ENCODE measurements around the gene PTPRA. TPM values are rescaled to one million over a fixed set of nuclear protein-coding genes. Genes with fewer than 3 reads are reported as not detected.
"Not testable (repeated sequence)": the region's sequence is repeated elsewhere in the genome, so short reads cannot be mapped to it uniquely, and the experiment has no call there.

PTPRA gene
- 10 to 100 TPM in 2 of 4 donors, 1 to 10 TPM in 2; 7.4 to 48.1 (median 18.2) TPM for polyA plus RNA-seq
- long read RNA-seq, donor 1, transcript PTPRA-201 (23 exons, 3,725 nt): major isoform, 5 of 17 reads
- long read RNA-seq, donor 1, partial matches to known transcripts: 11 of 17 reads
- long read RNA-seq, donor 1, other reads (novel, unspliced or antisense): 0 of 17 reads
- long read RNA-seq, donor 2: 0 reads
- long read RNA-seq, donor 3: 0 reads
- long read RNA-seq, donor 4: 0 reads
- long read RNA-seq, donor 5: 0 reads
- long read RNA-seq, donor 6, partial matches to known transcripts: 0 of 2 reads
- long read RNA-seq, donor 6, other reads (novel, unspliced or antisense): 0 of 2 reads
- long read RNA-seq, donor 7, partial matches to known transcripts: 0 of 2 reads
- long read RNA-seq, donor 7, other reads (novel, unspliced or antisense): 0 of 2 reads
- long read RNA-seq, donor 8: 0 reads
- long read RNA-seq, donor 9: 0 reads
- long read RNA-seq, donor 10, partial matches to known transcripts: 7 of 13 reads
- long read RNA-seq, donor 10, other reads (novel, unspliced or antisense): 0 of 13 reads

DNA sequence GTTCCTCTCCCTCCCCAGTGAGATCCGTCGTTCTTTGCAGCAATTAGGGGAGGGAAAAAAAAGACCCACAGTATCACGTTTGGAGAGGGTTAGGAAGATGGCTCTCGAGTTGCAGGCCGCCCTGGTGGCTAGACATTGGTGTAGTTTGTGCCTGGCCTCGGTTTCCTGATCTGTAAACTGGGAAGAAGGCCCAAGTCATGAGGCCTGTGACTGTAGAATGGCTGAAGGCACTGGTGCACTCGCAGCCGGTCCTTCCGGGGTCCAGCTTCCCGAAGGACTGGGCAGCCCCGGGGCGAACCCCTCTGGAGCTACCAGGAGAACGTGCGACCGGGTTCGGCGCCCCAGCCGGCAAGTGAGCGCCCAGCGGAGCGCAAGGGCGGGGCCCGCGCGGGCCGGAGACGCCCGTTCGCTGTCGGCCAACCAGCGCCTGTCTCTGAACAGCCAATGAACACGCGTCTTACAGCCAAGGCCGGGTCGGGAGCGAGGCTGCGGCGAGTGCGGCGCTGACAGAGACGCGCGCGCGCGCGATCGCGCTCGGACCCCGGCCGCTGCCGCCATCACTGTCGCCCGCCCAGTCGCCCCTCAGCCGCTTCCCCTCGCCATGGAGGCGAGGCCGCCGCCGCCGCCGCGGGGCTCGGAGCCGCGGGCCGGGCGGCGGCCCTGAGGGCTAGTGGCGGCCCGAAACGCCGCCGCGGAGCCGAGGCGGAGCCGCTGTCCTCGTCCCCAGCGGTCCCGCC is at the start of gene PTPRA:
Gene PTPRA (plus strand): TSS at position 472 of the 737 bp plus-strand sequence. CDS start 90,797 bp downstream, outside the sequence.
- Histone ChIP-seq H3K9me3 (ENCODE audit: control insufficient read depth in 2 of 2, insufficient read depth in 1 of 2, low read depth in 1 of 2, low read length in 1 of 2) (no peaks in the 10 kb centered on the region), H3K27me3 (ENCODE audit: control insufficient read depth in 3 of 3, insufficient read depth in 3 of 3, low read length in 3 of 3) (peaks cover 0 to 26% (median 0%) of the 10 kb centered on the region in 3 donors), H3K4me1 (ENCODE audit: control insufficient read depth in 3 of 3, insufficient read depth in 2 of 3, low read depth in 1 of 3, low read length in 2 of 3) (peaks cover 0 to 11% (median 4%) of the 10 kb centered on the region in 3 donors), H3K4me3 (ENCODE audit: low read depth in 1 of 3, low read length in 3 of 3) (peak within 1 kb of the TSS; percentile 75 to 97 (median 96)), H3K36me3 (ENCODE audit: control insufficient read depth in 3 of 3, insufficient read depth in 2 of 3, low read depth in 1 of 3, low read length in 3 of 3) (peaks cover 0 to 9% (median 0%) of the 10 kb centered on the region in 3 donors), H3K27ac (ENCODE audit: low read depth in 1 of 3, low read length in 2 of 3) (peak within 1 kb of the TSS; percentile 22 to 85 (median 46))
- DNase-seq (peak; percentile 91 to 96), FAIRE-seq (no peak)
- 0% methylated on average over 41 to 83 of the region's 83 CpGs for WGBS, 3 donors

DNA sequence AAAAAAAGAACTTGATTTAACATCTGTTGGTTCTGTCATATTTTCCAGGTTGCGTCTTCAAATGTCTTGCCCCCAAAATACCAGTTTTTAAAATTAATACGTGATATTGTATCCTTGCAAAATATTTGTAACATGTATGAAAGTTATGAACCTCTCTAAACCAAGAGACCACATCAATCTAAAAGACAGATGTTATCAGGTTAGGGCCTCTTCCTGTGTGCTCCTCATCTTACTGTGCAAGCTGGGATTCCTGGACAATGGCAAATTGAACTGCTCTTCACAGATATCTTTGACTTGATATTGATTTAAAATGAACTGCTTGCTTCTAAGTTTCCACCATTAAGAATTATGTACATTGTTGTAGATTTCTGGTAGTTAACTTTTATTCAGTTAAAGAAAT is 47.5 kb upstream of the PTPRA start:
- FAIRE-seq (no peak), DNase-seq (no peak)
- Histone ChIP-seq H3K9me3 (ENCODE audit: control insufficient read depth in 2 of 2, insufficient read depth in 1 of 2, low read depth in 1 of 2, low read length in 1 of 2) (no peaks in the 10 kb centered on the region), H3K4me3 (ENCODE audit: low read depth in 1 of 3, low read length in 3 of 3) (no peak overlapping the region), H3K27ac (ENCODE audit: low read depth in 1 of 3, low read length in 2 of 3) (no peak overlapping the region), H3K36me3 (ENCODE audit: control insufficient read depth in 3 of 3, insufficient read depth in 2 of 3, low read depth in 1 of 3, low read length in 3 of 3) (no peaks in the 10 kb centered on the region), H3K27me3 (ENCODE audit: control insufficient read depth in 3 of 3, insufficient read depth in 3 of 3, low read length in 3 of 3) (peaks cover 2 to 17% (median 7%) of the 10 kb centered on the region in 3 donors), H3K4me1 (ENCODE audit: control insufficient read depth in 3 of 3, insufficient read depth in 2 of 3, low read depth in 1 of 3, low read length in 2 of 3) (no peaks in the 10 kb centered on the region)
- 78 to 90% (median 80%) methylated on average over 2 of the region's 2 CpGs for WGBS, 3 donors

GRCh38 chr20:2826655-2827054 is 46.6 kb upstream of the PTPRA start:
- FAIRE-seq: no peak

DNA sequence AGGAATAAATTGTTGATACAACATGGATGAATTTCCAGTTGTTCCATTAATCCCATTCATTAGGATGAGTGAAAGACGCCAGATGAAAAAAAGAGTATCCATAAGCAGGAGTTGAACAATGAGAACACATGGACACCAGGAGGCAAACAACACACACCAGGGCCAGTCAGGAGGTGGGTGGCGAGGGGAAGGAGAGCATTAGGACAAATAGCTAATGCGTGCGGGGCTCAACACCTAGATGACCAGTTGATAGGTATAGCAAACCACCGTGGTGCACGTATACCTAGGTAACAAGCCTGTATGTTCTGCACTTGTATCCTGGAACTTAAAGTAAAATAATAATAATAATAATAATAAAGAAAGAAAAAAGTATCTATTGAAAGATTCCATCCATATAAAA is 43.9 kb upstream of the PTPRA start:
- FAIRE-seq: no peak
- Histone ChIP-seq H3K27ac (ENCODE audit: low read depth in 1 of 3, low read length in 2 of 3) (no peak overlapping the region), H3K9me3 (ENCODE audit: control insufficient read depth in 2 of 2, insufficient read depth in 1 of 2, low read depth in 1 of 2, low read length in 1 of 2) (no peaks in the 10 kb centered on the region), H3K36me3 (ENCODE audit: control insufficient read depth in 3 of 3, insufficient read depth in 2 of 3, low read depth in 1 of 3, low read length in 3 of 3) (no peaks in the 10 kb centered on the region), H3K4me1 (ENCODE audit: control insufficient read depth in 3 of 3, insufficient read depth in 2 of 3, low read depth in 1 of 3, low read length in 2 of 3) (no peaks in the 10 kb centered on the region), H3K27me3 (ENCODE audit: control insufficient read depth in 3 of 3, insufficient read depth in 3 of 3, low read length in 3 of 3) (peaks cover 0 to 3% (median 0%) of the 10 kb centered on the region in 3 donors), H3K4me3 (ENCODE audit: low read depth in 1 of 3, low read length in 3 of 3) (no peak overlapping the region)
- WGBS, 3 donors: 66 to 83% (median 70%) methylated on average over 6 of the region's 6 CpGs
- no peak for DNase-seq

More at GRCh38 chr20:2826655-2827054, 46.6 kb upstream of the PTPRA start:
- Histone ChIP-seq H3K9me3 (ENCODE audit: control insufficient read depth in 2 of 2, insufficient read depth in 1 of 2, low read depth in 1 of 2, low read length in 1 of 2) (no peaks in the 10 kb centered on the region), H3K27ac (ENCODE audit: low read depth in 1 of 3, low read length in 2 of 3) (no peak overlapping the region), H3K36me3 (ENCODE audit: control insufficient read depth in 3 of 3, insufficient read depth in 2 of 3, low read depth in 1 of 3, low read length in 3 of 3) (no peaks in the 10 kb centered on the region), H3K4me1 (ENCODE audit: control insufficient read depth in 3 of 3, insufficient read depth in 2 of 3, low read depth in 1 of 3, low read length in 2 of 3) (no peaks in the 10 kb centered on the region), H3K4me3 (ENCODE audit: low read depth in 1 of 3, low read length in 3 of 3) (no peak overlapping the region), H3K27me3 (ENCODE audit: control insufficient read depth in 3 of 3, insufficient read depth in 3 of 3, low read length in 3 of 3) (peaks cover 0 to 9% (median 3%) of the 10 kb centered on the region in 3 donors)
- 81 to 92% (median 83%) methylated on average over 4 of the region's 4 CpGs for WGBS, 3 donors
- no peak for DNase-seq

DNA sequence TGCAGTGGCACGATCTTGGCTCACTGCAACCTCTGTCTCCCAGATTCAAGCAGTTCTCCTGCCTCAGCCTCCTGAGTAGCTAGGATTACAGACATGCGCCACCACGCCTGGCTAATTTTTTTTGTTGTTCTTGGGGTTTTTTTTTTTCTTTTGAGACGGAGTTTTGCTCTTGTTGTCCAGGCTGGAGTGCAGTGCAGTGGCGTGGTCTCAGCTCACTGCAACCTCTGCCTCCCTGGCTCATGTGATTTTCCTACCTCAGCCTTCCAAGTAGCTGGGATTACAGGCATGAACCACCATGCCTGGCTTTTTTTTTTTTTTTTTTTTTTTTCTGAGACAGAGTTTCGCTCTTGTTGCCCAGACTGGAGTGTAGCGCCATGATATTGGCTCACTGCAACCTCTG is 42.1 kb upstream of the PTPRA start:
- H3K27me3 ChIP-seq (ENCODE audit: control insufficient read depth in 3 of 3, insufficient read depth in 3 of 3, low read length in 3 of 3); H3K27ac ChIP-seq (ENCODE audit: low read depth in 1 of 3, low read length in 2 of 3); DNase-seq; H3K4me1 ChIP-seq (ENCODE audit: control insufficient read depth in 3 of 3, insufficient read depth in 2 of 3, low read depth in 1 of 3, low read length in 2 of 3); H3K36me3 ChIP-seq (ENCODE audit: control insufficient read depth in 3 of 3, insufficient read depth in 2 of 3, low read depth in 1 of 3, low read length in 3 of 3); H3K9me3 ChIP-seq (ENCODE audit: control insufficient read depth in 2 of 2, insufficient read depth in 1 of 2, low read depth in 1 of 2, low read length in 1 of 2); FAIRE-seq; H3K4me3 ChIP-seq (ENCODE audit: low read depth in 1 of 3, low read length in 3 of 3): not testable (repeated sequence)
- 73 to 84% (median 76%) methylated on average over 7 of the region's 7 CpGs for WGBS, 3 donors

GRCh38 chr20:2833761-2834160 is 39.5 kb upstream of the PTPRA start:
- Histone ChIP-seq H3K36me3 (ENCODE audit: control insufficient read depth in 3 of 3, insufficient read depth in 2 of 3, low read depth in 1 of 3, low read length in 3 of 3) (peaks cover 0 to 25% (median 0%) of the 10 kb centered on the region in 3 donors), H3K27me3 (ENCODE audit: control insufficient read depth in 3 of 3, insufficient read depth in 3 of 3, low read length in 3 of 3) (no peaks in the 10 kb centered on the region), H3K9me3 (ENCODE audit: control insufficient read depth in 2 of 2, insufficient read depth in 1 of 2, low read depth in 1 of 2, low read length in 1 of 2) (no peaks in the 10 kb centered on the region), H3K4me1 (ENCODE audit: control insufficient read depth in 3 of 3, insufficient read depth in 2 of 3, low read depth in 1 of 3, low read length in 2 of 3) (no peaks in the 10 kb centered on the region), H3K4me3 (ENCODE audit: low read depth in 1 of 3, low read length in 3 of 3) (no peak overlapping the region), H3K27ac (ENCODE audit: low read depth in 1 of 3, low read length in 2 of 3) (no peak overlapping the region)
- no peak for FAIRE-seq
- DNase-seq: no peak
- WGBS, 3 donors: 83 to 100% (median 96%) methylated on average over 1 of the region's 1 CpG

DNA sequence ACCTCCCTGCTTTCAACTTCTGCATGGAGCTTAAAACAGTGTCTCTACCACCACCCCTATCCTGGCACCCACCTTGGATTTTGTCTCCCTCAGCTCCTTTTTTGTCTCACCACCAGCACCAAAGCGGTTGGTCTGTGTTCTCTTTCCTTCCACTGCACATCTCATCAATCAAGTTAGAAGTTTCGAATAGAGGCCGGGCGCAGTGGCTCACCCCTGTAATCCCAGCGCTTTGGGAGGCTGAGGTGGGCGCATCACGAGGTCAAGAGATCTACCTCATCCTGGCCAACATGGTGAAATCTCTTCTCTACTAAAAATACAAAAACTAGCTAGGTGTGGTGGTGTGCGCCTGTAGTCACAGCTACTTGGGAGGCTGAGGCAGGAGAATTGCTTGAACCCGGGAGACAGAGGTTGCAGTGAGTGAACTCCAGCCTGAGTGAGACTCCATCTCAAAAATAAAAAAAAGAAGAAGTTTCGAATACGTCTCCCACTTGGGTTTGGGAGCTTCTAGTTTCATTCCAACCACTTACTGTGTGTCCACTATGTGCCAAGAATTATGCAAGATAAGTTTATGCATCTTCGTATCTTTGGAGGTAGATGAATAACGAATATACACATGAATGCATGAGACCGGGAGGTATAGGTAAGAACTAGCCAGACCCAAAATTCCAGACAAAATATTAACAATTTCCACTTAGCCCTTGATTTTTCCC is 38.7 kb upstream of the PTPRA start:
- Histone ChIP-seq H3K27me3 (ENCODE audit: control insufficient read depth in 3 of 3, insufficient read depth in 3 of 3, low read length in 3 of 3) (no peaks in the 10 kb centered on the region), H3K4me1 (ENCODE audit: control insufficient read depth in 3 of 3, insufficient read depth in 2 of 3, low read depth in 1 of 3, low read length in 2 of 3) (peaks cover 0 to 1% (median 0%) of the 10 kb centered on the region in 3 donors), H3K27ac (ENCODE audit: low read depth in 1 of 3, low read length in 2 of 3) (no peak overlapping the region), H3K36me3 (ENCODE audit: control insufficient read depth in 3 of 3, insufficient read depth in 2 of 3, low read depth in 1 of 3, low read length in 3 of 3) (peaks cover 0 to 25% (median 0%) of the 10 kb centered on the region in 3 donors), H3K9me3 (ENCODE audit: control insufficient read depth in 2 of 2, insufficient read depth in 1 of 2, low read depth in 1 of 2, low read length in 1 of 2) (no peaks in the 10 kb centered on the region), H3K4me3 (ENCODE audit: low read depth in 1 of 3, low read length in 3 of 3) (no peak overlapping the region)
- no peak for DNase-seq
- WGBS, 3 donors: 94 to 95% (median 95%) methylated on average over 14 of the region's 14 CpGs
- no peak for FAIRE-seq

- Histone ChIP-seq H3K36me3 (ENCODE audit: control insufficient read depth in 3 of 3, insufficient read depth in 2 of 3, low read depth in 1 of 3, low read length in 3 of 3) (peaks cover 0 to 25% (median 0%) of the 10 kb centered on the region in 3 donors), H3K27ac (ENCODE audit: low read depth in 1 of 3, low read length in 2 of 3) (no peak overlapping the region), H3K27me3 (ENCODE audit: control insufficient read depth in 3 of 3, insufficient read depth in 3 of 3, low read length in 3 of 3) (no peaks in the 10 kb centered on the region), H3K4me3 (ENCODE audit: low read depth in 1 of 3, low read length in 3 of 3) (no peak overlapping the region), H3K9me3 (ENCODE audit: control insufficient read depth in 2 of 2, insufficient read depth in 1 of 2, low read depth in 1 of 2, low read length in 1 of 2) (no peaks in the 10 kb centered on the region), H3K4me1 (ENCODE audit: control insufficient read depth in 3 of 3, insufficient read depth in 2 of 3, low read depth in 1 of 3, low read length in 2 of 3) (peaks cover 0 to 5% (median 0%) of the 10 kb centered on the region in 3 donors)
- 80 to 94% (median 85%) methylated on average over 6 of the region's 6 CpGs for WGBS, 3 donors
- DNase-seq (no peak), FAIRE-seq (no peak)
These were observed 37.9 kb upstream of the PTPRA start for GRCh38 chr20:2835331-2835796.

Measured in small intestine (tissue), 16 donors.